ENCODE data around the gene TXN. TPM values are rescaled to one million over a fixed set of nuclear protein-coding genes. Genes with fewer than 3 reads are reported as not detected.

Gene TXN
- total and polyA plus RNA-seq, 2 of the 8 experiments (the other 6 are each of a cell fraction or from before 2014, with no cell fraction given) = 297 to 419 TPM

DNA sequence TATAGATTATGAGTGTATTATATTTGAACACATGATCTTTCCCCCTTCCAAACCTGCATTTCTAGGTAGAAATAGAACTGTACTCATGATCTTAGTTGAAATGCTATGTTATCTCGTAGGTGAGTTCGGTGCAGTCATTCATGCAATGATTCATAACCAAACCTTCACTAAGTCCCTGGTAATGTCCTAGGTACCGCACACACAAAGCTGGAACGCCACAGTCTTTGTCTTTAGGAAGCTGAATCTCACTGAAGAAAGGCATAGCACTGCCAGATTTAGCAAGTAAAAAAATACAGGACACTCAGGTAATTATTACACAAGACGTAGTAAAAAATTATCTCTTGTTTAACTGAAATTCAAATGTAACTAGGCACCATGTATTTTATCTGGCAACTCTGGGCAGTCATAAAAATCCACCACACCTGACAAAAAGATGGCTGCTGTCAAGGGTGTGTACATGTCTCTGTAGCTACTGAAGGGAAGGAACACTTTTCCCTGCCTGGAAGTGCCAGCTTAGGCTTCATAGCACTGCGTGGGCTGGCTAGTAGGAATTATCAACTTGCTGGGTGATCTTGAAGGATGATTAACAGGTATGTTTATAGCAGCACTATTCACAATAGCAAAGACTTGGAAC is 28.0 kb upstream of the TXN start:
- Histone ChIP-seq H3K36me3 (ENCODE audit: control insufficient read depth in 2 of 4, insufficient read depth in 4 of 4, low read length in 3 of 4) (no peaks in the 10 kb centered on the region), H3K79me1 (ENCODE audit: low read depth, low read length) (no peaks in the 10 kb centered on the region), H2AFZ (ENCODE audit: low read length) (no peak overlapping the region), H3K4me3 (ENCODE audit: extremely low read depth in 1 of 4, insufficient read depth in 2 of 4, low read depth in 3 of 4, low read length in 4 of 4) (no peak overlapping the region), H3K9ac (replicated peaks in 1 of 4; ENCODE audit: extremely low read depth in 1 of 4, low read depth in 3 of 4, low read length in 3 of 4) (no peak overlapping the region), H4K8ac (ENCODE audit: extremely low read depth, insufficient read depth, low read length) (no peak overlapping the region), H2BK120ac (replicated peaks; ENCODE audit: low read depth, low read length) (no peak overlapping the region), H3K4me2 (ENCODE audit: insufficient read depth in 1 of 2, low read depth in 2 of 2, low read length in 2 of 2) (no peak overlapping the region), H2BK15ac (ENCODE audit: low read length) (no peak overlapping the region), H3K79me2 (ENCODE audit: control insufficient read depth in 1 of 2, insufficient read depth in 2 of 2, low read length in 2 of 2) (no peaks in the 10 kb centered on the region), H3K23me2 (ENCODE audit: low read depth, low read length) (no peaks in the 10 kb centered on the region), H4K91ac (replicated peaks; ENCODE audit: insufficient read length, low read length) (no peak overlapping the region), H3K4me1 (replicated peaks in 1 of 4; ENCODE audit: control insufficient read depth in 3 of 4, insufficient read depth in 4 of 4, low read length in 3 of 4) (no peaks in the 10 kb centered on the region), H3K14ac (ENCODE audit: insufficient read length) (no peak overlapping the region), H2AK5ac (ENCODE audit: low read depth, low read length) (no peak overlapping the region), H3K27me3 (replicated peaks in 1 of 4; ENCODE audit: control insufficient read depth in 3 of 4, extremely low read depth in 1 of 4, insufficient read depth in 3 of 4, low read length in 3 of 4) (no peaks in the 10 kb centered on the region), H3K27ac (ENCODE audit: low read depth, low read length) (no peak overlapping the region), H2BK5ac (ENCODE audit: low read depth, low read length) (no peak overlapping the region), H3K4ac (replicated peaks; ENCODE audit: insufficient read length, low read depth, low read length) (no peak overlapping the region), H4K5ac (ENCODE audit: insufficient read length, low read depth, low read length) (no peak overlapping the region), H2BK20ac (ENCODE audit: low read length) (no peak overlapping the region), H3K9me3 (ENCODE audit: insufficient read depth in 2 of 2, low read depth in 1 of 2, low read length in 1 of 2) (no peaks in the 10 kb centered on the region), H3K56ac (replicated peaks; ENCODE audit: insufficient read length, low read depth, low read length) (no peak overlapping the region), H3K23ac (ENCODE audit: insufficient read length) (no peak overlapping the region), H2BK12ac (ENCODE audit: low read depth, low read length) (no peak overlapping the region), H3K18ac (ENCODE audit: extremely low read depth, low read length) (no peak overlapping the region), H4K20me1 (replicated peaks in 1 of 2; ENCODE audit: control insufficient read depth in 1 of 2, insufficient read depth in 2 of 2, low read length in 2 of 2) (no peaks in the 10 kb centered on the region)
- ChIA-PET POLR2A (ENCODE audit: partially characterized antibody) (interaction anchor here (1.2 to 4.4 kb wide), 2 partner anchors 10 to 27 kb away, joined by 3 to 20 read pairs; partner anchors contain the start of gene TXN), CTCF (ENCODE audit: partially characterized antibody) (interaction anchor here (1.2 kb wide), 1 partner anchor 56 kb away, joined by 3 read pairs; no protein-coding TSS in a partner anchor)
- FAIRE-seq (no peak), DNase-seq (ENCODE audit: low read depth in 1 of 2, low spot score in 2 of 2) (no peak)
- 89% methylated on average over 6 of the region's 6 CpGs; no CpG with 5 or more reads in 1 of the 2 experiments for WGBS, 2 experiments (ENCODE audit: extremely low coverage in 1 of 2, insufficient coverage in 1 of 2, insufficient read length in 1 of 2, insufficient replicate concordance in 2 of 2, low coverage in 1 of 2, low lambda C conversion rate in 2 of 2, missing lambda C conversion rate in 1 of 2)
- no peak for TF ChIP-seq JUND (IDR thresholded peaks at IDR 0.05; ENCODE audit: low read length)
- TF ChIP-seq RFX5 (IDR thresholded peaks at IDR 0.05; ENCODE audit: borderline replicate concordance, low read depth, low read length) = no peak
- no peak for TF ChIP-seq KDM5A (IDR thresholded peaks at IDR 0.05; ENCODE audit: low read length)
- TF ChIP-seq SIX5 (IDR thresholded peaks at IDR 0.05; ENCODE audit: low read depth, low read length) = no peak
- TF ChIP-seq ZNF274 (IDR thresholded peaks at IDR 0.05; ENCODE audit: borderline replicate concordance, extremely low read depth, low read length) = no peak
- TF ChIP-seq NANOG (IDR thresholded peaks at IDR 0.05; ENCODE audit: insufficient read depth, low read depth, low read length, poor library complexity, severe bottlenecking) = no peak
- no peak for TF ChIP-seq RNF2 (IDR thresholded peaks at IDR 0.05; ENCODE audit: borderline replicate concordance, low read depth, low read length, missing control alignments, poor library complexity, severe bottlenecking)
- no peak for TF ChIP-seq PHF8 (conservative IDR thresholded peaks at IDR 0.05; ENCODE audit: low read depth, low read length)
- TF ChIP-seq, protein P1, sequence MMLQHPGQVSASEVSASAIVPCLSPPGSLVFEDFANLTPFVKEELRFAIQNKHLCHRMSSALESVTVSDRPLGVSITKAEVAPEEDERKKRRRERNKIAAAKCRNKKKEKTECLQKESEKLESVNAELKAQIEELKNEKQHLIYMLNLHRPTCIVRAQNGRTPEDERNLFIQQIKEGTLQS (IDR thresholded peaks at IDR 0.05; ENCODE audit: insufficient read depth, low read depth, low read length) = no peak
- TF ChIP-seq YY1 (IDR thresholded peaks at IDR 0.05; ENCODE audit: low read depth, low read length) = no peak
- no peak for TF ChIP-seq JUN (IDR thresholded peaks at IDR 0.05; ENCODE audit: low read depth, low read length)
- no peak for TF ChIP-seq TEAD4 (IDR thresholded peaks at IDR 0.05; ENCODE audit: low read depth, low read length)

Measured in H1 (cell line).